Large intestine (tissue), 3 donors: Measurements from ENCODE around the gene HSDL1. TPM values are rescaled to one million over a fixed set of nuclear protein-coding genes. Genes with fewer than 3 reads are reported as not detected.
A peak's percentile ranks its signal among the peaks of the same experiment; 100 is the strongest.

ENCODE experiments used
- DNase-seq, 2 donors: peaks; one replicate each; pipeline versions ENCODE4 v3.0.0 to v3.0.0-alpha.2; 2013
- H3K27ac ChIP-seq: one replicate; pipeline ENCODE4 v1.5.1; 2013; ENCODE audit warnings: low read length
- H3K27me3 ChIP-seq: 2 replicates; pipeline ENCODE4 v1.6.1; 2013; ENCODE audit warnings: low read length; ENCODE audit not compliant: control insufficient read depth, insufficient read depth
- H3K36me3 ChIP-seq: 2 replicates; pipeline ENCODE4 v1.6.1; 2013; ENCODE audit warnings: low read length; ENCODE audit not compliant: control insufficient read depth, insufficient read depth
- H3K4me1 ChIP-seq: one replicate; pipeline ENCODE4 v1.6.1; 2013; ENCODE audit warnings: low read length; ENCODE audit not compliant: control insufficient read depth, insufficient read depth
- H3K4me3 ChIP-seq: one replicate; pipeline ENCODE4 v1.5.1; 2013; ENCODE audit warnings: low read length
- H3K9me3 ChIP-seq: one replicate; pipeline ENCODE4 v1.6.1; 2013; ENCODE audit warnings: mild to moderate bottlenecking, low read depth, low read length, moderate library complexity; ENCODE audit not compliant: control insufficient read depth
- WGBS: methylation state at CpG from one replicate; pipeline ENCODE4 v1.1.5; 2013; ENCODE audit warnings: low lambda C conversion rate; ENCODE audit not compliant: insufficient coverage; 5-methylcytosine and 5-hydroxymethylcytosine counted together
- polyA plus RNA-seq: library from polyadenylated mRNA; unstranded; fragments of 120-200 nt; gene quantifications from one replicate; pipeline ENCODE4 v1.2.1, GENCODE V29; 2013

The HSDL1 gene
- polyA plus RNA-seq, 1 donor = 19.3 TPM

- Histone ChIP-seq H3K9me3 (no peaks in the 10 kb centered on the region), H3K27me3 (no peaks in the 10 kb centered on the region), H3K4me1 (peaks cover 17% of the 10 kb centered on the region), H3K36me3 (peaks cover 35% of the 10 kb centered on the region), H3K4me3 (no peak overlapping the region), H3K27ac (peak overlapping the region; percentile 2)
- WGBS = no CpG with 5 or more reads among the region's 18 CpGs
- no peak for DNase-seq
Measured at GRCh38 chr16:84176192-84177053, 31.4 kb upstream of the HSDL1 start.

GRCh38 chr16:84175350-84176081 lies 30.5 kb upstream of the HSDL1 start:
- no CpG with 5 or more reads among the region's 10 CpGs for WGBS
- Histone ChIP-seq H3K27ac (no peak overlapping the region), H3K36me3 (peaks cover 26% of the 10 kb centered on the region), H3K27me3 (no peaks in the 10 kb centered on the region), H3K4me1 (peaks cover 17% of the 10 kb centered on the region), H3K4me3 (no peak overlapping the region), H3K9me3 (no peaks in the 10 kb centered on the region)
- DNase-seq = peak in 1 of 2 donors; percentile 30

- no peak overlapping the region for H3K4me3 ChIP-seq
- H3K36me3 ChIP-seq = peaks cover 15% of the 10 kb centered on the region
- peaks cover 17% of the 10 kb centered on the region for H3K4me1 ChIP-seq
- no peak overlapping the region for H3K27ac ChIP-seq
- DNase-seq = no peak
- no CpG with 5 or more reads among the region's 11 CpGs for WGBS
- H3K9me3 ChIP-seq = no peaks in the 10 kb centered on the region
- H3K27me3 ChIP-seq = no peaks in the 10 kb centered on the region
Measured at GRCh38 chr16:84174396-84174795, 29.4 kb upstream of the HSDL1 start.

GRCh38 chr16:84169765-84170310 lies 24.9 kb upstream of the HSDL1 start:
- H3K36me3 ChIP-seq = no peaks in the 10 kb centered on the region
- no peak for DNase-seq
- no peaks in the 10 kb centered on the region for H3K9me3 ChIP-seq
- 48% methylated on average over 4 of the region's 11 CpGs for WGBS
- peaks cover 6% of the 10 kb centered on the region for H3K27me3 ChIP-seq
- no peak overlapping the region for H3K27ac ChIP-seq
- H3K4me1 ChIP-seq = no peaks in the 10 kb centered on the region
- no peak overlapping the region for H3K4me3 ChIP-seq

- H3K27ac ChIP-seq = no peak overlapping the region
- H3K4me1 ChIP-seq = no peaks in the 10 kb centered on the region
- WGBS = no CpG with 5 or more reads among the region's 13 CpGs
- no peak for DNase-seq
- no peaks in the 10 kb centered on the region for H3K9me3 ChIP-seq
- H3K27me3 ChIP-seq = peaks cover 8% of the 10 kb centered on the region
- no peaks in the 10 kb centered on the region for H3K36me3 ChIP-seq
- no peak overlapping the region for H3K4me3 ChIP-seq
Measured at GRCh38 chr16:84166796-84167695, 22.1 kb upstream of the HSDL1 start.

- Histone ChIP-seq H3K27ac (no peak overlapping the region), H3K36me3 (no peaks in the 10 kb centered on the region), H3K4me1 (no peaks in the 10 kb centered on the region), H3K9me3 (no peaks in the 10 kb centered on the region), H3K4me3 (no peak overlapping the region), H3K27me3 (peaks cover 13% of the 10 kb centered on the region)
- no peak for DNase-seq
- WGBS = 86% methylated on average over 2 of the region's 7 CpGs
Measured at GRCh38 chr16:84165746-84166145, 20.8 kb upstream of the HSDL1 start.

- H3K36me3 ChIP-seq = no peaks in the 10 kb centered on the region
- H3K9me3 ChIP-seq = no peaks in the 10 kb centered on the region
- no peak for DNase-seq
- WGBS = 100% methylated on average over 1 of the region's 3 CpGs
- H3K4me1 ChIP-seq = no peaks in the 10 kb centered on the region
- H3K4me3 ChIP-seq = no peak overlapping the region
- H3K27me3 ChIP-seq = peaks cover 18% of the 10 kb centered on the region
- H3K27ac ChIP-seq = no peak overlapping the region
Measured at GRCh38 chr16:84161801-84162200, 16.8 kb upstream of the HSDL1 start.

- no peak overlapping the region for H3K4me3 ChIP-seq
- H3K36me3 ChIP-seq = no peaks in the 10 kb centered on the region
- H3K9me3 ChIP-seq = no peaks in the 10 kb centered on the region
- no peak for DNase-seq
- H3K4me1 ChIP-seq = no peaks in the 10 kb centered on the region
- WGBS = no CpG with 5 or more reads among the region's 10 CpGs
- H3K27ac ChIP-seq = no peak overlapping the region
- H3K27me3 ChIP-seq = peaks cover 18% of the 10 kb centered on the region
Measured at GRCh38 chr16:84161037-84161436, 16.1 kb upstream of the HSDL1 start.

GRCh38 chr16:84159800-84160199 lies 14.8 kb upstream of the HSDL1 start:
- DNase-seq = no peak
- no CpG with 5 or more reads among the region's 1 CpG for WGBS

GRCh38 chr16:84159007-84159406 lies 14.0 kb upstream of the HSDL1 start:
- 32% methylated on average over 2 of the region's 9 CpGs for WGBS
- no peak for DNase-seq
- Histone ChIP-seq H3K4me3 (no peak overlapping the region), H3K4me1 (no peaks in the 10 kb centered on the region), H3K27me3 (peaks cover 14% of the 10 kb centered on the region), H3K9me3 (no peaks in the 10 kb centered on the region), H3K27ac (no peak overlapping the region), H3K36me3 (no peaks in the 10 kb centered on the region)

More at GRCh38 chr16:84159800-84160199, 14.8 kb upstream of the HSDL1 start:
- no peaks in the 10 kb centered on the region for H3K4me1 ChIP-seq
- peaks cover 16% of the 10 kb centered on the region for H3K27me3 ChIP-seq
- no peak overlapping the region for H3K27ac ChIP-seq
- H3K4me3 ChIP-seq = no peak overlapping the region
- H3K9me3 ChIP-seq = no peaks in the 10 kb centered on the region
- H3K36me3 ChIP-seq = no peaks in the 10 kb centered on the region
